HepG2 (cell line): ENCODE data around the gene MECR. TPM values are rescaled to one million over a fixed set of nuclear protein-coding genes. Genes with fewer than 3 reads are reported as not detected.

Source experiments
- GFI1 ChIP-seq: sonication (generic); formaldehyde crosslinking; IDR thresholded peaks from 2 replicates; pipeline ENCODE4 v1.5.0; 2020; ENCODE audit warnings: missing genetic modification reagents, mild to moderate bottlenecking, borderline replicate concordance
- KDM6A ChIP-seq: IDR thresholded peaks from 2 replicates; pipeline ENCODE4 v1.6.1; 2016; ENCODE audit warnings: low read depth
- MEF2D ChIP-seq: sonication (generic); formaldehyde crosslinking; IDR thresholded peaks from 2 replicates; pipeline ENCODE4 v1.5.1; 2020; ENCODE audit warnings: mild to moderate bottlenecking, missing genetic modification reagents
- MXI1 ChIP-seq: IDR thresholded peaks from 3 replicates; pipeline ENCODE4 v1.6.1; 2012; ENCODE audit warnings: low read depth, low read length, inconsistent platforms, borderline replicate concordance
- NR0B2 ChIP-seq: sonication (generic); formaldehyde crosslinking; IDR thresholded peaks from 2 replicates; pipeline ENCODE4 v1.4.0; 2020; ENCODE audit warnings: mild to moderate bottlenecking, missing genetic modification reagents
- RCOR2 ChIP-seq: IDR thresholded peaks from 2 replicates; pipeline ENCODE4 v1.6.1; 2016; ENCODE audit warnings: missing biosample characterization, missing genetic modification reagents
- USF2 ChIP-seq, 2 experiments: sonication (generic) in 1 of 2; formaldehyde crosslinking in 1 of 2; IDR thresholded peaks; 2 replicates each; pipeline versions ENCODE4 v1.5.1 to v1.6.1; 2011 to 2020; ENCODE audit warnings: borderline replicate concordance in 1 of 2, low read depth in 1 of 2, low read length in 1 of 2, mild to moderate bottlenecking in 1 of 2, missing genetic modification reagents in 1 of 2, moderate library complexity in 1 of 2
- ZBTB21 ChIP-seq: sonication (generic); formaldehyde crosslinking; IDR thresholded peaks from 2 replicates; pipeline ENCODE4 v1.4.0; 2020; ENCODE audit warnings: missing genetic modification reagents
- ZFP82 ChIP-seq: sonication (generic); formaldehyde crosslinking; IDR thresholded peaks from 2 replicates; pipeline ENCODE4 v1.5.1; 2020; ENCODE audit warnings: mild to moderate bottlenecking, missing genetic modification reagents, borderline replicate concordance
- ZNF160 ChIP-seq: sonication (generic); formaldehyde crosslinking; IDR thresholded peaks from 2 replicates; pipeline ENCODE4 v1.8.0; 2022; ENCODE audit warnings: mild to moderate bottlenecking, inconsistent platforms, missing genetic modification reagents
- ZNF224 ChIP-seq: sonication (generic); formaldehyde crosslinking; IDR thresholded peaks from 2 replicates; pipeline ENCODE4 v1.5.0; 2020; ENCODE audit warnings: mild to moderate bottlenecking, missing genetic modification reagents
- ZNF503 ChIP-seq: sonication (generic); formaldehyde crosslinking; IDR thresholded peaks from 2 replicates; pipeline ENCODE4 v1.4.0; 2020; ENCODE audit warnings: missing genetic modification reagents
- ZNF546 ChIP-seq: sonication (generic); formaldehyde crosslinking; conservative IDR thresholded peaks from 2 replicates; pipeline ENCODE4 v1.8.1; 2023; ENCODE audit warnings: mild to moderate bottlenecking, missing genetic modification reagents
- ZNF652 ChIP-seq: IDR thresholded peaks from 2 replicates; pipeline ENCODE4 v1.6.1; 2016; ENCODE audit warnings: low read depth, borderline replicate concordance
- polyA plus RNA-seq, 8 experiments: library from polyadenylated mRNA; depleted of rRNA in 3 of 8; stranded (reverse) in 7 of 8; unstranded in 1 of 8; fragments of >200 nt; fragmentation: Illumina TruSeq in 4 of 8; extraction: Trizol in 4 of 8; gene quantifications; 2 replicates each; pipeline versions ENCODE4 v1.2.1 to v1.2.3, GENCODE V29; 2011 to 2016; ENCODE audit warnings: low read depth in 4 of 8, missing spikeins in 1 of 8, mixed read lengths in 1 of 8; ENCODE audit not compliant: insufficient read depth in 1 of 8
- total RNA-seq, 5 experiments: library from RNA; depleted of rRNA; stranded (reverse); fragments of >200 nt; fragmentation: Illumina TruSeq; extraction: Trizol; gene quantifications; 2 replicates each; pipeline ENCODE4 v1.2.3, GENCODE V29; 2016; ENCODE audit warnings: low read depth in 1 of 5
- TF ChIP-seq, protein P1 (sequence below): sonication (generic); formaldehyde crosslinking; IDR thresholded peaks from 2 replicates; pipeline ENCODE4 v1.4.0; 2020; ENCODE audit warnings: missing genetic modification reagents

Gene MECR
- total and polyA plus RNA-seq, 2 of the 13 experiments (the other 11 are each of a cell fraction or from before 2014, with no cell fraction given) = 18.8 to 24.9 TPM

DNA sequence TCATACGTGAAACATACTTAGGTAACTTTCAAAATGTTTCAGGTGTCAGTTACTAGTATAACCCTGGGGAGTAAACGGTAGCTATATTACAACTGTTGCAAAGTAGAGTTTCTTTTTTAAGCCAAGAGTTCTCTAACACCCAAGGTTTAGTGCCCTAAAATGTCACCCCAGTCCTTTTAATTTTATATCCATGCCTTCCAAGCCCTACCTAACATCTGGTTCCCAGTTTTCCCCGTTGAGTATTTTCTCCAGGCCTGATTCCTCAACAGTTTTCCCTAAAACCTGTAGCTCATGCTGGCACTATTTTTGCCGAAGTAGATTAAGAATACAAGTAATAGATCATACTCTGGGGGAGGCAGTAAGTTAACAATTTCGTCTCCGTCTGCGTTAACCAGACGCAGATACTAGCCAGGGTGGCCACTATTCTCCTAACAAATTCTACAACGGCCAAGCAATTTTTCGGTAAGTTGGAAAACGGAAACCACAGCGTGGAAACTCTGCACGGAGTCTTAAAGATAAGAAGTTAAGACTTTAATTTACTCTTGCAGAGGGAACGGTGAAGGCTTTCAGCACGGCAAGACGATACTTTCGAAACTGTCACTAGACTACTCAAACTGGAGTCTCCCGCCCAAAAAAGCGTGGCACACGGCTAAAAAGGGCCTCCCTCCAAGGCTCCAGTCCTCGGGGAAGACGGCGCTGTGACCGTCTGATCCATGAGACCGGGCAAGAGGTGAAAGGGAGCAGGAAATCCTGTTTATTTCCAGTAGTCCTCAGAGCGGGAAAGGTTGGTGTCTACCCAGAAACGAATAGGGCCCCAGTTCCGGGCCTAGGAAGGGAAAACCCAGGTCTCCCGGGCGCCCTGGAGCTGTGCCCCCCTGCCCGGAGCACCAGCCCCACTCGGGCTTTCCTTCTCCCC lies 50.0 kb downstream of the MECR start (continued):
- TF ChIP-seq, protein P1, sequence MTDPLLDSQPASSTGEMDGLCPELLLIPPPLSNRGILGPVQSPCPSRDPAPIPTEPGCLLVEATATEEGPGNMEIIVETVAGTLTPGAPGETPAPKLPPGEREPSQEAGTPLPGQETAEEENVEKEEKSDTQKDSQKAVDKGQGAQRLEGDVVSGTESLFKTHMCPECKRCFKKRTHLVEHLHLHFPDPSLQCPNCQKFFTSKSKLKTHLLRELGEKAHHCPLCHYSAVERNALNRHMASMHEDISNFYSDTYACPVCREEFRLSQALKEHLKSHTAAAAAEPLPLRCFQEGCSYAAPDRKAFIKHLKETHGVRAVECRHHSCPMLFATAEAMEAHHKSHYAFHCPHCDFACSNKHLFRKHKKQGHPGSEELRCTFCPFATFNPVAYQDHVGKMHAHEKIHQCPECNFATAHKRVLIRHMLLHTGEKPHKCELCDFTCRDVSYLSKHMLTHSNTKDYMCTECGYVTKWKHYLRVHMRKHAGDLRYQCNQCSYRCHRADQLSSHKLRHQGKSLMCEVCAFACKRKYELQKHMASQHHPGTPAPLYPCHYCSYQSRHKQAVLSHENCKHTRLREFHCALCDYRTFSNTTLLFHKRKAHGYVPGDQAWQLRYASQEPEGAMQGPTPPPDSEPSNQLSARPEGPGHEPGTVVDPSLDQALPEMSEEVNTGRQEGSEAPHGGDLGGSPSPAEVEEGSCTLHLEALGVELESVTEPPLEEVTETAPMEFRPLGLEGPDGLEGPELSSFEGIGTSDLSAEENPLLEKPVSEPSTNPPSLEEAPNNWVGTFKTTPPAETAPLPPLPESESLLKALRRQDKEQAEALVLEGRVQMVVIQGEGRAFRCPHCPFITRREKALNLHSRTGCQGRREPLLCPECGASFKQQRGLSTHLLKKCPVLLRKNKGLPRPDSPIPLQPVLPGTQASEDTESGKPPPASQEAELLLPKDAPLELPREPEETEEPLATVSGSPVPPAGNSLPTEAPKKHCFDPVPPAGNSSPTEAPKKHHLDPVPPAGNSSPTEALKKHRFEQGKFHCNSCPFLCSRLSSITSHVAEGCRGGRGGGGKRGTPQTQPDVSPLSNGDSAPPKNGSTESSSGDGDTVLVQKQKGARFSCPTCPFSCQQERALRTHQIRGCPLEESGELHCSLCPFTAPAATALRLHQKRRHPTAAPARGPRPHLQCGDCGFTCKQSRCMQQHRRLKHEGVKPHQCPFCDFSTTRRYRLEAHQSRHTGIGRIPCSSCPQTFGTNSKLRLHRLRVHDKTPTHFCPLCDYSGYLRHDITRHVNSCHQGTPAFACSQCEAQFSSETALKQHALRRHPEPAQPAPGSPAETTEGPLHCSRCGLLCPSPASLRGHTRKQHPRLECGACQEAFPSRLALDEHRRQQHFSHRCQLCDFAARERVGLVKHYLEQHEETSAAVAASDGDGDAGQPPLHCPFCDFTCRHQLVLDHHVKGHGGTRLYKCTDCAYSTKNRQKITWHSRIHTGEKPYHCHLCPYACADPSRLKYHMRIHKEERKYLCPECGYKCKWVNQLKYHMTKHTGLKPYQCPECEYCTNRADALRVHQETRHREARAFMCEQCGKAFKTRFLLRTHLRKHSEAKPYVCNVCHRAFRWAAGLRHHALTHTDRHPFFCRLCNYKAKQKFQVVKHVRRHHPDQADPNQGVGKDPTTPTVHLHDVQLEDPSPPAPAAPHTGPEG = peak; percentile 5; the same call in 1 of the 2 replicates
- TF ChIP-seq GFI1 (CRISPR knock-in tag) (no peak; the same call in 1 of the 2 replicates), ZFP82 (CRISPR knock-in tag) (no peak), MXI1 (peak; percentile 15; the same call in 1 of the 3 replicates), ZNF160 (CRISPR knock-in tag) (no peak), NR0B2 (no peak), ZNF224 (CRISPR knock-in tag) (0 out of 2 replicates have a peak, but pooled peaks have one; percentile 58), ZBTB21 (0 out of 2 replicates have a peak, but pooled peaks have one; percentile 7), ZNF503 (CRISPR knock-in tag) (0 out of 2 replicates have a peak, but pooled peaks have one; percentile 27), USF2 (IDR thresholded peaks at IDR 0.05; ENCODE audit: low read depth, low read length) (no peak), USF2 (CRISPR knock-in tag; IDR thresholded peaks at IDR 0.05; ENCODE audit: borderline replicate concordance) (peak; percentile 6; the same call in 1 of the 2 replicates), KDM6A (no peak), MEF2D (CRISPR knock-in tag) (0 out of 2 replicates have a peak, but pooled peaks have one; percentile 4), RCOR2 (CRISPR knock-in tag) (no peak), ZNF546 (CRISPR knock-in tag) (0 out of 2 replicates have a peak, but pooled peaks have one; percentile 19), ZNF652 (CRISPR knock-in tag) (peak; percentile 29; the same call in 1 of the 2 replicates)
